GM18907 (cell line): Measurements from ENCODE around the gene SH3RF3.
"Not testable (repeated sequence)": the region's sequence is repeated elsewhere in the genome, so short reads cannot be mapped to it uniquely, and the experiment has no call there.

Experiments used
- ATAC-seq: cut with Tn5 transposase; IDR thresholded peaks from one replicate; pipeline ENCODE4 v1.9.1; 2021; ENCODE audit warnings: mild to moderate bottlenecking, moderate library complexity; ENCODE audit not compliant: unreplicated experiment

Gene SH3RF3

GRCh38 chr2:109528811-109529501 is 400.0 kb downstream of the SH3RF3 start:
- ATAC-seq: no peak

GRCh38 chr2:109529532-109530449 is 400.8 kb downstream of the SH3RF3 start:
- no peak for ATAC-seq

- ATAC-seq: no peak
Measured at GRCh38 chr2:109530712-109531111, 401.7 kb downstream of the SH3RF3 start.

- ATAC-seq: no peak
Measured at GRCh38 chr2:109531221-109531620, 402.2 kb downstream of the SH3RF3 start.

GRCh38 chr2:109531896-109532727 is 403.1 kb downstream of the SH3RF3 start:
- no peak for ATAC-seq

- ATAC-seq: no peak
Measured at GRCh38 chr2:109532728-109533076, 403.7 kb downstream of the SH3RF3 start.

- no peak for ATAC-seq
Measured at GRCh38 chr2:109533823-109534222, 404.8 kb downstream of the SH3RF3 start.

GRCh38 chr2:109535217-109535946 is 406.4 kb downstream of the SH3RF3 start:
- ATAC-seq: no peak

- not testable (repeated sequence) for ATAC-seq
Measured at GRCh38 chr2:109536556-109536955, 407.6 kb downstream of the SH3RF3 start.

- no peak for ATAC-seq
Measured at GRCh38 chr2:109537565-109538222, 408.7 kb downstream of the SH3RF3 start.

- no peak for ATAC-seq
Measured at GRCh38 chr2:109538546-109538945, 409.5 kb downstream of the SH3RF3 start.

GRCh38 chr2:109542384-109542783 is 413.4 kb downstream of the SH3RF3 start:
- no peak for ATAC-seq

GRCh38 chr2:109545828-109546713 is 417.1 kb downstream of the SH3RF3 start:
- peak; percentile 90 for ATAC-seq

- ATAC-seq: no peak
Measured at GRCh38 chr2:109547280-109547679, 418.3 kb downstream of the SH3RF3 start.

GRCh38 chr2:109549016-109549590 is 420.1 kb downstream of the SH3RF3 start:
- no peak for ATAC-seq
